GM10266 (cell line): Measurements from ENCODE around the gene TESK1.
"Not testable (repeated sequence)": the region's sequence is repeated elsewhere in the genome, so short reads cannot be mapped to it uniquely, and the experiment has no call there.

Experiments used
- DNase-seq: peaks from one replicate; pipeline ENCODE4 v3.0.0; 2012; ENCODE audit errors: extremely low spot score
- CTCF ChIP-seq: IDR thresholded peaks from 2 replicates; pipeline ENCODE4 v1.5.1; 2012; ENCODE audit warnings: mild to moderate bottlenecking, low read depth; ENCODE audit not compliant: control insufficient read depth, insufficient read depth; ENCODE audit errors: missing control alignments

Gene TESK1

GRCh38 chr9:35611230-35611797 is 6.3 kb downstream of the TESK1 start:
- DNase-seq = peak; percentile 69

GRCh38 chr9:35612066-35612465 is 7.0 kb downstream of the TESK1 start:
- DNase-seq = not testable (repeated sequence)

More at GRCh38 chr9:35611230-35611797, 6.3 kb downstream of the TESK1 start:
- TF ChIP-seq CTCF = peak; percentile 65

DNA sequence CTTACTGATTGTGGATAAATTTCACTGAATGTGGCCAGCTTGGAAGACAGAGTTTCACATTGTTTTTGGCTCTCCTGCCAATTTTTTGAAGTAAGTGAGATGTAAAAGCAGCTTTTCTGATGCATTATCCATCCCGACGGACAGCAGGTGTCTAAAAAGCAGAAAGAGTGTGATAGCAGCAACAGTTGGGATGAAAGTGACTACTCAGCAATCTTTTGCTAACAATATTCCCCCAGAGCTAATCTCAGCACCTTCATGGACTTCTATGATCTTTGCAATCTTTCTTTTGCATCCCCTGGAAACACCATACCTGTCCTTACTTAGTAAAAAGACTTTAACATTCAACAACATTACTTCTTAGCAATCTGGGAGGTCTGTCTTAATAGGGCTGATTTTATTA is 7.8 kb downstream of the TESK1 start:
- TF ChIP-seq CTCF = no peak
- no peak for DNase-seq

DNA sequence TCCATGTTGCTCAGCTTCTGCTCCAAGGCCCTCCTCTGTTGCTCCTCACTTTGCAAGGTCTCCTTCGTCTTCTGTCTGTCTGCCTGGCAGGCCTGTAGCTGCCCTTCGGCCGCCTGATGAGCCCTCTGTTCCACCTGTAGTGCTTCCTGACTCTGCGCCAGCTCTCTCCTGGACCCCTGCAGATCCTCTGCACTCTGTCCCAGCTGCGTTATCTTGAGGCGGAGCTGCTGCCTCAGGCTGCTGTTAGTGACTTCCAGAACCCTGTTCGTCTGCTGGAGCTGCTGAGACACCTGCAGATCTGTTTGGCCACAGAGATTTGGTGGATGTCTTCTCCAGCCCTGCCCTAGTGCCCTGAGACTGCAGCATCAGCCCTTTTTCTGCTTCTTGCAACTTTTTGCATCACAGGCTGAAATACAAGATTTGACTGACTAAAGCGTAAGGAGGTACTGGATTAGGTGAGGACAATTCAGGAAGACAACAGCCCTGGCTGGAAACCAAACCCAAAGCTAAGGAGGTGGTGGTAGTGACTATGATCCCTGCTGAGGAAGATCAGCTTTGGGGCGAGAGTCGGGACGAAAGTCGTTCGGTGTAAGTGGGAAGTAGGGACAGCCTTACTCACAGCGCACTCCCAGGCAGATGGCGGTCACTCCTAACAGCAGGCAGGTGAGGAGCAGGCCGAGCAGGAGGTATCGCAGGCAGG is 11.1 kb downstream of the TESK1 start:
- DNase-seq = no peak
- no peak for TF ChIP-seq CTCF

DNA sequence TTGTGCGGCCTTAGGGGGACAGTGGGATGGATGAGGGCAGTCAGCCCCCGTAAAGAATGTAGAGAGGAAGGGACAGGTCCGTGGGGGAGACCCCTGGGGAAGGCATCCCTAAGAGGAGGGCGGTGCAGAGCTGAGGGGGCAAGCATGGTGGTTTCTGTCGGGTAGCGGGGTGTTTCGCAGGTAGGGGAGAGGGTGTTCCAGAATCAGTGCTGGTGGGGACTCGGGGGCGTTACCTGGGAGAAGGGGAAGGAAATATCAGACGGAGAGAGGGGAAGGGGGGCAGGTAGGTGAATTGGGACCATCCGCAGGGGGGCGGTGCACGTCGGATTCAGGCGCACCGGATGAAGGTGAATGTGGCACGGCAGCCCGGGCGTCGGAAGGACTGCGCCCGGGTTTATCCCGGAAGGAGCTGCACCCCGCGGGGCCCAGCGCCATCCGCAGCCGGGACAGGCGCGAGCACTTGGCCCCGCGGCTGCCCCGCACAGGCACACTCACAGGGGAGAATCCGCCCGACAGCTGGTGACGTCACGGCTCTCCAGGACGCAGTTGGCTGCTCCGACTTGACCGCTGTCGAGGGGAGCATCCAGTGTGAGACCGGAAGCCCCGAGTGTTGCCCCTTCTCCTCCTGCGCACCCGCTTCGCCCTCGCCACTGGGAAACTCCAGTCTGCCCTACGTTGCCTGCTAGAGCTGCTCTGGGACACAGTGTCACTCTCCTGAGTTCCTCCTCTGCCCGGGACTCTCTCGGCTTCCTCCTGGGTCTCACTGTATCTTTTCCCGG is 11.8 kb downstream of the TESK1 start:
- DNase-seq = peak; percentile 76
- peak; percentile 38 for TF ChIP-seq CTCF

DNA sequence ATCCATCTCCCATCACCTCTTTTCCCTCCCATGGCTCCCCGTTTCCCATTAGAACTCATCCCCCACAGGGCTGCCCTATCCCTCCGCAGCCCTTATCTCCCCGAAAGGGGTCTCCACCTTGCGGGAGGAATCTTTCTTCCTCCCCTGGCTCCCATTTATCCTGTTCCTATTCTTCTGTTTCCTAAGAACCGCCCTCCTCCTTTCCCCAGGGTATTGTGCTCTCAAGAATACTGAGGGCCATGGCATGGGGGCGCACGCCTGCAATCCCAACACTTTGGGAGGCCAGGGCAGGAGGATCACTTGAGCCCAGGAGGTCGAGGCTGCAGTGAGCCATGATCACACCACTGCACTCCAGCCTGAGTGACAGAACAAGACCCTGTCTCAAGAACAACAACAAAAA is 12.5 kb downstream of the TESK1 start:
- no peak for TF ChIP-seq CTCF
- no peak for DNase-seq

GRCh38 chr9:35618325-35618727 is 13.3 kb downstream of the TESK1 start, which contains the start of gene CD72:
CD72 (minus strand) TSS chr9:35618413; CDS start chr9:35618303, 110 bp downstream.
- peak; percentile 40 for DNase-seq
- no peak for TF ChIP-seq CTCF
